Measurements from ENCODE around the gene STRIP1.

Gene STRIP1

GRCh38 chr1:110032327-110032726 is 2.1 kb upstream of the STRIP1 start:
- Histone ChIP-seq H3K4me1 (peaks cover 3% of the 10 kb centered on the region), H3K27ac (no peak overlapping the region), H2AFZ (no peak overlapping the region), H3K4me3 (ENCODE audit: low read depth, low read length) (no peak overlapping the region), H3K4me2 (ENCODE audit: low read length) (no peak overlapping the region), H3K79me2 (peaks cover 2% of the 10 kb centered on the region), H3K9ac (no peak overlapping the region), H3K36me3 (ENCODE audit: control insufficient read depth, insufficient read depth, low read length) (no peaks in the 10 kb centered on the region), H3K27me3 (ENCODE audit: control insufficient read depth, insufficient read depth, low read length) (no peaks in the 10 kb centered on the region), H3K9me3 (ENCODE audit: control insufficient read depth, low read length) (peaks cover 4% of the 10 kb centered on the region)
- TF ChIP-seq CTCF (IDR thresholded peaks at IDR 0.05): no peak

- peak overlapping the region; percentile 90 for H2AFZ ChIP-seq
- H3K27ac ChIP-seq: no peak overlapping the region
- H3K4me2 ChIP-seq (ENCODE audit: low read length): no peak overlapping the region
- H3K79me2 ChIP-seq: peaks cover 2% of the 10 kb centered on the region
- no peak for TF ChIP-seq CTCF (IDR thresholded peaks at IDR 0.05)
- no peaks in the 10 kb centered on the region for H3K27me3 ChIP-seq (ENCODE audit: control insufficient read depth, insufficient read depth, low read length)
- no peak overlapping the region for H3K4me3 ChIP-seq (ENCODE audit: low read depth, low read length)
- peaks cover 3% of the 10 kb centered on the region for H3K4me1 ChIP-seq
- H3K9ac ChIP-seq: no peak overlapping the region
- no peaks in the 10 kb centered on the region for H3K36me3 ChIP-seq (ENCODE audit: control insufficient read depth, insufficient read depth, low read length)
- peaks cover 4% of the 10 kb centered on the region for H3K9me3 ChIP-seq (ENCODE audit: control insufficient read depth, low read length)
Measured at GRCh38 chr1:110033421-110033820, 1.0 kb upstream of the STRIP1 start.

GRCh38 chr1:110034040-110034450 is 379 bp upstream of the STRIP1 start:
- no peaks in the 10 kb centered on the region for H3K27me3 ChIP-seq (ENCODE audit: control insufficient read depth, insufficient read depth, low read length)
- H3K4me3 ChIP-seq (ENCODE audit: low read depth, low read length): peak overlapping the region; percentile 94
- no peaks in the 10 kb centered on the region for H3K36me3 ChIP-seq (ENCODE audit: control insufficient read depth, insufficient read depth, low read length)
- peaks cover 3% of the 10 kb centered on the region for H3K4me1 ChIP-seq
- H3K9ac ChIP-seq: no peak overlapping the region
- no peak for TF ChIP-seq CTCF (IDR thresholded peaks at IDR 0.05)
- H3K4me2 ChIP-seq (ENCODE audit: low read length): peak overlapping the region; percentile 69
- peak overlapping the region; percentile 90 for H2AFZ ChIP-seq
- peak overlapping the region; percentile 66 for H3K27ac ChIP-seq
- peaks cover 2% of the 10 kb centered on the region for H3K79me2 ChIP-seq
- peaks cover 4% of the 10 kb centered on the region for H3K9me3 ChIP-seq (ENCODE audit: control insufficient read depth, low read length)

- no peaks in the 10 kb centered on the region for H3K36me3 ChIP-seq (ENCODE audit: control insufficient read depth, insufficient read depth, low read length)
- peak overlapping the region; percentile 90 for H2AFZ ChIP-seq
- H3K4me1 ChIP-seq: peaks cover 3% of the 10 kb centered on the region
- H3K4me2 ChIP-seq (ENCODE audit: low read length): peak overlapping the region; percentile 69
- peaks cover 4% of the 10 kb centered on the region for H3K9me3 ChIP-seq (ENCODE audit: control insufficient read depth, low read length)
- H3K4me3 ChIP-seq (ENCODE audit: low read depth, low read length): peak overlapping the region; percentile 94
- no peak for TF ChIP-seq CTCF (IDR thresholded peaks at IDR 0.05)
- H3K27me3 ChIP-seq (ENCODE audit: control insufficient read depth, insufficient read depth, low read length): no peaks in the 10 kb centered on the region
- no peak overlapping the region for H3K27ac ChIP-seq
- H3K79me2 ChIP-seq: peaks cover 2% of the 10 kb centered on the region
- H3K9ac ChIP-seq: no peak overlapping the region
Measured at GRCh38 chr1:110035236-110035752, 870 bp downstream of the STRIP1 start.

- Histone ChIP-seq H3K36me3 (ENCODE audit: control insufficient read depth, insufficient read depth, low read length) (no peaks in the 10 kb centered on the region), H3K4me3 (ENCODE audit: low read depth, low read length) (no peak overlapping the region), H3K4me1 (no peaks in the 10 kb centered on the region), H3K9ac (no peak overlapping the region), H3K4me2 (ENCODE audit: low read length) (no peak overlapping the region), H3K27me3 (ENCODE audit: control insufficient read depth, insufficient read depth, low read length) (no peaks in the 10 kb centered on the region), H3K9me3 (ENCODE audit: control insufficient read depth, low read length) (peaks cover 4% of the 10 kb centered on the region), H2AFZ (no peak overlapping the region), H3K79me2 (peaks cover 2% of the 10 kb centered on the region), H3K27ac (no peak overlapping the region)
- no peak for TF ChIP-seq CTCF (IDR thresholded peaks at IDR 0.05)
Measured at GRCh38 chr1:110038271-110038670, 3.8 kb downstream of the STRIP1 start.
